Stimulated activated CD8-positive, alpha-beta memory T cell treated with anti-CD3 and anti-CD28 coated beads, Interleukin-15, amount 100 ng/mL, for 1 hour (primary cell): ENCODE results near the gene NAV3.
"Not testable (repeated sequence)": the region's sequence is repeated elsewhere in the genome, so short reads cannot be mapped to it uniquely, and the experiment has no call there.

Experiments used
- DNase-seq: peaks from one replicate; pipeline ENCODE4 v3.0.0-alpha.2; 2020; ENCODE audit warnings: low read depth

NAV3 gene

GRCh38 chr12:78192979-78193378 lies 362.3 kb downstream of the NAV3 start:
- no peak for DNase-seq

DNA sequence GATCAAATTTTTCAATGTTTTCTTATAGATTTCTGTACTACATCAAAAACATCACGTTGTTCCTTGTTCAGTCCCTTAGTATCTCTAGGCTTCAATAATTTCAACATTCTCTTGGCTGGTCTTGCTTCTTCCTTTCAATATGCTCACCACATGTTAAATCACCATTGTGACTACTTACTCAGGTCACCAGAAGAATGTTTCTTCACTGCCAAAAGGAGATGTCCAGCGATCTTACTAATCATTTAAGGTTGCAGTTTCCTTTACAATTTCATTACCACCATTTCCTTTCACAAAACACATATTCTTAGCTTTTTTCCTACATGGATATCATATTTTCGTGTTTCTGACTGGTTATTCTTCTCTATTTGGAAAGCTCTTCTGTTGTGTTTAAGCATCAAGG lies 363.8 kb downstream of the NAV3 start:
- no peak for DNase-seq

DNA sequence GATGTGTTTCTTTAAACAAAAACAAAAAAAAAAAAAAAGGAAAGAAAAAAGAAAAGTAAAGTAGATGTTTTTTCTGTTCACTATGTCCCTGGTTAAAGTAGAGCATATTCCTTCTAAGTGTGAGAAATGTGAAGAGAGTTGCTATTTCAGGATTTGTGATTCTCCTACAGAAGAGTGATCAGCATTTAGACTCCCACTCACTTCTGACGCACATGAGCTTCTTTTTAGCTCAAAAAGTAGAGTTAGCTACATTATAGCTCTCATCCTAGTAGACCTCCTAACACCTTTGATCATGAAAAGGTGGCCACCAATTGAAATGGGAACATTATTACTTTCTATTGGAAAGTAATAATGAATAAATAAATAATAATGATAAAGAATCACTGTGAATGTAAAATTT lies 368.2 kb downstream of the NAV3 start:
- DNase-seq = no peak

DNA sequence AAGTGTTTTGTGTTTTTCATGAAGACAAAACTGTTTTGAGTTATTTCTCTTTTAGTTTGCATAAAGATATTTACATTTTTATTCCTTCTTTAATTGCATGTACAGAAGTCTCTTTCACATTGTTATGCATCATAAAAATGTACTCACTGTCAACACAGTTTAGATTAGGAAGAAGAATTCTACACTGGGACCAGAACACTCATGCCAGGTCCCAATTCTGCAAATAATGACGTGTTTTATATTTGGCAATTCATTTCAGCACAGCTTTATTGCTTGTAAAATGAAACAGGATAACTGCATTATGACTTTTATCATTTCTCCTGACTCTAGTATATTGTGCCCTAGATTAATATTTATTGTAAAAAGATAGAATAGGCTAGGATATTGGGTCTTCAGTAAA lies 369.2 kb downstream of the NAV3 start:
- DNase-seq = no peak

GRCh38 chr12:78204926-78205325 lies 374.2 kb downstream of the NAV3 start:
- DNase-seq = no peak

DNA sequence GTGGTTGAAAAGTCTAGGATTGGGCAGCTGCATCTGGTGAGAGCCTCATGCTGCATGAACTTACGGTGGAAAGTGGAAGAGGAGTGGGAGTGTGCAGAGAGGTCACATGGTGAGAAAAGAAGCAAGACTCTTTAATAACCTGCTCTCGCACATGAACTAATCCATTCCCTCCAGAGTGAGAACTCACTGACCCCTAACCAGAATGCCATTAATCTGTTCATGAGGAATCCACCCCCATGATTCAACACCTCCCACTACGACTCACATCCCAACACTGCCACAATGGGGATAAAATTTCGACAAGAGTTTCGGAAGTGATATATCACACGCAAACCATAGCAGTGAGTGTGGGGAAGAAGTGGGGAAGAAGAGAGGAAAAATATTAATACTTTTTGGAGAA lies 377.4 kb downstream of the NAV3 start:
- DNase-seq = no peak

DNA sequence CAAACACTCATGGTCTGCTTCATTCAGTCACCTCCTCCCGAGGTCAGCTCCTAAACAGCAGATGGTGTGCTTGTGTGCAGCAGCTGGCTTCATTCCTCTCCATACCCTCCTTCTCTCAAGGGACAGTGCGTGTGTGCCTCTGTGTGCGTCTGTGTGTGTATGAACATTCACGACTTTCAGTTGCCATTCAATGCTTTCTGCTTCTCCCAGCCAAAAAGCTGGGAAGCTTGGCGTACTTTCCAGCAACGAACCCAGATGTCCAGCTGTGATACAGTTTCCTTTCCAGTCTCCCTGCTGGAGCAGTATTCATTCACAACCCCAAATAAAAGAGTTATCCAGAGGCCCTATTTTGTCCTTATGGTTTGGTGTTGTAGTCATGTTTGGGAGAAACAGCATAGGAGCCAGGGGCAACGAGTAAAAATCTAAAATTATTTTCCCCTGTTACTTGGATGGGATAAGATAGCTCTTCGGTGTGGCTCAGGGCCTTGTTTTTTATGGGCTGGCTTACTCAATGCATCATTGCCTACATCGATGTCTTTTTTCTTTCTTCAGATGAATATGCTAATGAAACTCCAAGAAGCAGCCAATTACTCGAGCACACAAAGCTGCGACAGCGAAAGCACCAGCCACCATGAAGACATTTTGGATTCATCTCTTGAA lies 379.3 kb downstream of the NAV3 start:
- DNase-seq = no peak

DNA sequence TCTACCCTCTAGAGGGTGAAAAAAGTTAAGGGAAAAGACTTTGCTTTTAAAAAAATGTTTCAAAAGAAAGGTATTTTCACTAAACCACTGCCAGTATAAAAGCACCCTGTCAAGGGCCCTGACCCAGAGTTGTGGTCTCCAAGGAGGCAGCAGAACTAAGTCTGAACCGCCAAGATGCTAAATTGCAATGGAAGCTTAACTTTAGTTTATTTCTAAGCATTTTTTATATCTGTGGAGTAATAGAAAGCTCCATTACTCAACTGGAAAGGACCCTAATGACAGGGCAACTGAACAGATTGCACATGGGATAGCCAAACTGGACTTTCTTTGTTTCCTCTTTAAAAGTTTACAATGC lies 379.8 kb downstream of the NAV3 start:
- no peak for DNase-seq

DNA sequence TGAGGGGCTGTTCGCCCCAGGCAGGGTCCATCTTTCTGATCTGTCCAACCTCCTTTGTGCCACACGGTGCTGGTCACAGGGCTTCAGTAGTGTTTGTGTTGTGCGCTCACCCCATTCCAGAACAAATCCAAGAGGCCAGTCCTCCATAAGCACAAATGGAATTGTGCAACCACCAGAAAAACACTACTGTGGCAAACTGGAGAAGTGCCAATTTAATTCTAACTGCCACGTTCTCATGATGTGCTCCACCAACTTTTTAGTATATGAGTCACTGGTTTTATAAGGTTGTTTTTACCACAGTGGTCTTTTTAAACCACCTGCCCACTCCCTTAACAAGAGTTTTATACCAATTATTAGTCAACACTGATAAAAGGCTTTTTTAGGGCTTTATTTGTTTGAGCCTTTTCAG lies 380.2 kb downstream of the NAV3 start:
- no peak for DNase-seq

DNA sequence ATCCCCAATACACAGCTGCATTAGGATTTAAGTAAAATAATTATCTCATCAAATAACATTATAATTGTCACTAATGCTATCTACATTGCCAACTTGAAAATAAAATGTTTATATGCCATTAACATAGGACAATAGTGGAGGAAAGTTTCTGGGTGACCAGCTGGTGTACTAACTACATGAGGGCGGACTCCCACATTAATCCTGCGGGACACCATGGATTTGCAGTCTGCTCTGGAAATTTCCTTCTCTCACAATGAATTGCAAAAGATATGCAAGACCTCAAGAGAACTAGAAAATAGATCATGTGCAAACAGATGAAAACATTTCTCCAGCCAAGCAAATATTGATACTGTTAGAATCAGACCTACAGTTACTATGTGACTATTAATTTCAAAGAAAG lies 390.1 kb downstream of the NAV3 start:
- DNase-seq = no peak

- DNase-seq = no peak
Measured at GRCh38 chr12:78224154-78224553, 393.5 kb downstream of the NAV3 start.

DNA sequence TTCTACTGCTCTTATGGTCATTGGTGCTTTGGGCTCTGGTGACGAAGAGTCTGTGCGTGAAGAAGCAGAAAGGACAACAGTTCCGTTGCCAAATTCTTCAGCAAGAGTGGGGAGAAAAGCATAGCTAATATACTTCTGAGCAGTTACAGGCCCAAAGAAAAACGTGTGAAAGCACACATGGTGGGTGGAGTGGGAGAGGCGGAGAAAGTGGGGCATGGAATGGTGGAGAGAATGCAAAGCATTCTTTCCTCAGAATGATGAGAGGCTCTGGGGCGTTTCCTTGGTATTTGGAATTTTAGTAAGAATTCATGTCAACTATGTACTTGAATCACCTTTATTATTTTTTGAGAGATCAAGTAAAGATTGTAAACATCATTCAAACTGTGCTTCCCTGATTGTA lies 396.1 kb downstream of the NAV3 start:
- no peak for DNase-seq

GRCh38 chr12:78229591-78230101 lies 399.0 kb downstream of the NAV3 start:
- no peak for DNase-seq

DNA sequence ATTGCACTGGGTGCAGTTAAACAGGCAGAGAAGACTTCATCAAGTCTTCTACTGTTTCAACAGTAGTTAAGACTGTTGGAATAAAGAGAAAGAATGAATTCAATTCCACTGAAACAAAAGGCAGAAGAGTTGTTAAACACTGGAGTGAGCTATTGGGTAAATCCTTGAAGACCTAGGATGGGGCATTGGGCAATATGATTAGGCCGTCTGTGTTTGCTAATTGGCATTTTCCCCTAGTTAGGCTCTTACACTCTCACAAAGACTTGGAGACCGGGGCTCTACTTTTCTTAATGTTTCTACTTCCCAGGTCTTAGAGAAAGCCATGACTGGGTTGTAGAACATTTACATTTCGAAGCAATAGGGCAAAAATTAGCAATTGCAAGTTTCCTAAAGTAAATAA lies 402.1 kb downstream of the NAV3 start:
- DNase-seq = no peak

DNA sequence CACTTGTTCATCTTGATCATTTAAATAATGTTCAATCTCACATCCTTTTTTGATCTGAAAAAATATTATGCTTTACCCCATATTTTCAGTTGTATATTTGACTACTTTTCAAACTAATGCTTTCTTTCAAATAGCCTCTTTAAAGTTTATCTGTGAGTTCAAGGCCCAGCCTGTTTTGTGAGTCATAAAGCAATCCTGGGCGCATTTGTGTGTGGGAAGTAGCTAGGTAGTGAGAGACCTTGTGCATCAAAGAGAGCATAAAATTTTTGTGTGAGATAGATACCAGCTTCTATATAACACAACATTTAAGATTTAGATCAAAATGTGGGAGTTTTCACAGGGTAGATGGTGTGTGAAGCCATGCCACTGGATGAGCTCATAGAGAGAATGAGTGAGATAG lies 405.6 kb downstream of the NAV3 start:
- no peak for DNase-seq

GRCh38 chr12:78239544-78239943 lies 408.9 kb downstream of the NAV3 start:
- no peak for DNase-seq

DNA sequence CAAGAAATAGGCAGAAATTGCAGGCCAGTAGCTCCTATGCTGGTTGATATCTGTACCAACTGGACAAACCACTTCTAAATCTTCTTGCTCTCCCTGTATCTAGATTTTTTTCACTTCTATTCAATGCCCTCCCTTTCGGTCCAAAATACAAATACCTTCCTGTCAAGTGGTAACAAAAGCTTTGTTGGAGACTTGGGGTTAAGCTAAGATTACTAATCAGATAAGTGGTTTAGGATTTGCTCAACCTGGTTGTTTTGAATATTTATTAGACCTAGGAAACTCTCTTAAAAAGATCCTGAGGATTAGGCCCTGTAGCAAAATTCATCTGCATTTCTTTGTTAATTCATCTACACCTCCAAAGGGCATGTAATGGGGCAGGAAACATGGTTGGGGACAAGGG lies 410.1 kb downstream of the NAV3 start:
- DNase-seq = no peak

GRCh38 chr12:78241446-78241845 lies 410.8 kb downstream of the NAV3 start:
- DNase-seq = no peak

GRCh38 chr12:78244916-78245507 lies 414.3 kb downstream of the NAV3 start:
- no peak for DNase-seq

DNA sequence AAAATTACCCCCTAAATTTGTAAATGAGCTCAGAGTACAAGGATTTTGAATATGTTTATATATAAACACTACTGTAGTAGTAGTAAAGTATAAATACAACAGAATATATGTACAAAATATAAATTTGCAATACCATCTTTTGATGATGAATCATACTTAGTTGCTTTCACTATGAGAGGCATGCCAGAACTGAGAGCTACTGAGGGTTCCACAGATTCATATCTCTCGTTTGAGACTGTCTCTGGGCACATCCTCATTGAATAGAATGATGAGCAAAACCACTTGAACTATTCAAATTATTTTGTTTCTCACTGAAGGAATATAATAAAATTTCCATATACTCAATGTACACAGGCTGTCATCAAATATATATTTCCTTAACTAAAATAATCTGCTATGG lies 417.6 kb downstream of the NAV3 start:
- DNase-seq = no peak

- no peak for DNase-seq
Measured at GRCh38 chr12:78249578-78249977, 418.9 kb downstream of the NAV3 start.

- not testable (repeated sequence) for DNase-seq
Measured at GRCh38 chr12:78257662-78258061, 427.0 kb downstream of the NAV3 start.

DNA sequence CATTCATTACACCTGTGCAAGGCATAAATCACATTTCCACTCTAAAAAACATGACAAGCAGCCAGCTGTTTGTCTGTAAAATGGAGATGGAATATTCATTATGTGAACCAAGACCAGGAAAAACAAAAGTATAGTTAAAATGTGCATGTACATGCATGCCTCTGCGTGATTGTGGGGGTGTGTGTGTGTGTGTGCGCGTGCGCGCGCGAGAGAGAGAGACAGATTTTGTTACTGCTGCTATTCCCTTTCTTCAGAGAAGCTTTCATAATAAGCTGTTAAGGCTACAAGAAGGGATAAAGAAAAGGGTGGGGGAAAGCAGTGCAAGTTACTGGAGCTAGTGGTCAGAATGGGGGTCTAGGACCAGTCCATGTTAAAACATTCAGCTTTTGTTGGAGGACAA lies 430.3 kb downstream of the NAV3 start:
- no peak for DNase-seq

GRCh38 chr12:78261901-78262300 lies 431.2 kb downstream of the NAV3 start:
- no peak for DNase-seq
